ENCODE data around the gene TAS2R50.

The TAS2R50 gene

GRCh38 chr12:10965476-10965875 is 21.2 kb downstream of the TAS2R50 start:
- Histone ChIP-seq H3K27me3 (ENCODE audit: insufficient read depth, low read depth, severe bottlenecking) (no peaks in the 10 kb centered on the region), H3K4me3 (ENCODE audit: low read depth, low read length) (no peak overlapping the region), H3K36me3 (no peaks in the 10 kb centered on the region), H3K9me3 (ENCODE audit: severe bottlenecking) (no peaks in the 10 kb centered on the region), H3K27ac (no peak overlapping the region)
- no peak for DNase-seq
- no peak for TF ChIP-seq CTCF (IDR thresholded peaks at IDR 0.05; ENCODE audit: low read depth, low read length)

DNA sequence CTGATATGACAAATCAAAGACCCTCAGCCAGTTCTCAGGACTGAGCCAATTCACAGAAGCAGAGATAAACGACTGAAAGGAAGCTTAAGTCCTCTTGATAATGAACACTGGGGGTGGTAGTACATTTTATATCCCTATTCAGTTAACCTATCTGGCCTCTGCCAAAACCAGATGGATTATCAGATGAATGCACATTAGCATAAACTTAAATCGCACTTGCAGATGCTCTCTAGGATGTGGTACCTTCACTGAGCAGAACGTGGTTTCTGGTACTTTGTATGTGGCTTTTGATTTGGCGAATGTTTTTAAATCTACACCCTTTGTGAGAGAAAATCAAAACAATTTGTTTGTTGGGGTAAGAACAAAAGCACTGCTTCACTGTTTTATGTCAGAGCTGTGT is 26.5 kb downstream of the TAS2R50 start:
- Histone ChIP-seq H3K27me3 (ENCODE audit: insufficient read depth, low read depth, severe bottlenecking) (no peaks in the 10 kb centered on the region), H3K9me3 (ENCODE audit: severe bottlenecking) (no peaks in the 10 kb centered on the region), H3K36me3 (no peaks in the 10 kb centered on the region), H3K27ac (no peak overlapping the region), H3K4me3 (ENCODE audit: low read depth, low read length) (no peak overlapping the region)
- DNase-seq: no peak
- TF ChIP-seq CTCF (IDR thresholded peaks at IDR 0.05; ENCODE audit: low read depth, low read length): no peak

GRCh38 chr12:10959804-10960203 is 26.9 kb downstream of the TAS2R50 start:
- DNase-seq: no peak
- Histone ChIP-seq H3K27ac (no peak overlapping the region), H3K36me3 (no peaks in the 10 kb centered on the region), H3K4me3 (ENCODE audit: low read depth, low read length) (no peak overlapping the region), H3K9me3 (ENCODE audit: severe bottlenecking) (no peaks in the 10 kb centered on the region), H3K27me3 (ENCODE audit: insufficient read depth, low read depth, severe bottlenecking) (no peaks in the 10 kb centered on the region)
- no peak for TF ChIP-seq CTCF (IDR thresholded peaks at IDR 0.05; ENCODE audit: low read depth, low read length)

- no peak for TF ChIP-seq CTCF (IDR thresholded peaks at IDR 0.05; ENCODE audit: low read depth, low read length)
- no peak for DNase-seq
- no peak overlapping the region for H3K27ac ChIP-seq
Measured at GRCh38 chr12:10957741-10958140, 29.0 kb downstream of the TAS2R50 start.

DNA sequence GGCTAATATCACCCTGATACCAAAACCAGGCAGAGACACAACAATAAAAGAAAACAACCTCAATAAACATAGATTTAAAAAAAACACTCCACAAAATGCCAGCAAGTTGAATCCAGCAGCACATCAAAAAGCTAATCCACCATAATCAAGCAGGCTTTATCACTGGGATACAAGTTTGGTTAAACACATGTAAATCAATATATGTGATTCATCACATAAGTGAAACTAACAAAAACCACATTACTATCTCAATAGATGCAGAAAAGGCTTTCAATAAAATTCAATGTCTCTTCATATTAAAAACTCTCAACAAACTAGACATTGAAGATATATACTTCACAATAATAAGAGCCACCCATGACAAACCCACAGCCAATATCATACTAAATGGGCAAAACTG is 30.6 kb downstream of the TAS2R50 start:
- Histone ChIP-seq H3K4me3 (ENCODE audit: low read depth, low read length) (no peak overlapping the region), H3K9me3 (ENCODE audit: severe bottlenecking) (no peaks in the 10 kb centered on the region), H3K36me3 (no peaks in the 10 kb centered on the region), H3K27ac (no peak overlapping the region), H3K27me3 (ENCODE audit: insufficient read depth, low read depth, severe bottlenecking) (no peaks in the 10 kb centered on the region)
- no peak for TF ChIP-seq CTCF (IDR thresholded peaks at IDR 0.05; ENCODE audit: low read depth, low read length)
- no peak for DNase-seq

More at GRCh38 chr12:10957741-10958140, 29.0 kb downstream of the TAS2R50 start:
- Histone ChIP-seq H3K36me3 (no peaks in the 10 kb centered on the region), H3K27me3 (ENCODE audit: insufficient read depth, low read depth, severe bottlenecking) (no peaks in the 10 kb centered on the region), H3K4me3 (ENCODE audit: low read depth, low read length) (no peak overlapping the region), H3K9me3 (ENCODE audit: severe bottlenecking) (no peaks in the 10 kb centered on the region)

GRCh38 chr12:10952645-10953044 is 34.1 kb downstream of the TAS2R50 start:
- H3K9me3 ChIP-seq (ENCODE audit: severe bottlenecking): no peaks in the 10 kb centered on the region
- no peaks in the 10 kb centered on the region for H3K36me3 ChIP-seq
- H3K27ac ChIP-seq: no peak overlapping the region
- no peaks in the 10 kb centered on the region for H3K27me3 ChIP-seq (ENCODE audit: insufficient read depth, low read depth, severe bottlenecking)
- DNase-seq: no peak
- no peak for TF ChIP-seq CTCF (IDR thresholded peaks at IDR 0.05; ENCODE audit: low read depth, low read length)
- no peak overlapping the region for H3K4me3 ChIP-seq (ENCODE audit: low read depth, low read length)

All from WERI-Rb-1 (cell line).